GM18868 (cell line): ENCODE results near the gene SHANK3.
"Not testable (repeated sequence)": the region's sequence is repeated elsewhere in the genome, so short reads cannot be mapped to it uniquely, and the experiment has no call there.

ENCODE experiments used
- ATAC-seq: cut with Tn5 transposase; IDR thresholded peaks from one replicate; pipeline ENCODE4 v1.9.1; 2021; ENCODE audit warnings: mild to moderate bottlenecking, moderate library complexity; ENCODE audit not compliant: unreplicated experiment

The SHANK3 gene

GRCh38 chr22:50643821-50644101, 28.9 kb upstream of the SHANK3 start:
- not testable (repeated sequence) for ATAC-seq

- ATAC-seq = no peak
Measured at GRCh38 chr22:50653256-50653655, 19.4 kb upstream of the SHANK3 start.

- not testable (repeated sequence) for ATAC-seq
Measured at GRCh38 chr22:50654664-50655063, 18.0 kb upstream of the SHANK3 start.

GRCh38 chr22:50656122-50657070, 16.2 kb upstream of the SHANK3 start:
- ATAC-seq = no peak

- no peak for ATAC-seq
Measured at GRCh38 chr22:50657925-50658324, 14.7 kb upstream of the SHANK3 start.

GRCh38 chr22:50659711-50660110, 12.9 kb upstream of the SHANK3 start:
- not testable (repeated sequence) for ATAC-seq

GRCh38 chr22:50660306-50660705, 12.3 kb upstream of the SHANK3 start:
- ATAC-seq = no peak

GRCh38 chr22:50665212-50665611, 7.4 kb upstream of the SHANK3 start:
- ATAC-seq = no peak

- no peak for ATAC-seq
Measured at GRCh38 chr22:50665738-50666137, 6.9 kb upstream of the SHANK3 start.

- no peak for ATAC-seq
Measured at GRCh38 chr22:50670513-50670912, 2.1 kb upstream of the SHANK3 start.

- ATAC-seq = no peak
Measured at GRCh38 chr22:50670914-50671538, 1.6 kb upstream of the SHANK3 start.

- ATAC-seq = no peak
Measured at GRCh38 chr22:50671641-50672040, 982 bp upstream of the SHANK3 start.

- ATAC-seq = no peak
Measured at GRCh38 chr22:50672041-50672440, 582 bp upstream of the SHANK3 start.

GRCh38 chr22:50673231-50674129, 857 bp downstream of the SHANK3 start:
- no peak for ATAC-seq

- no peak for ATAC-seq
Measured at GRCh38 chr22:50674130-50674500, 1.5 kb downstream of the SHANK3 start.

- ATAC-seq = no peak
Measured at GRCh38 chr22:50674606-50675552, 2.3 kb downstream of the SHANK3 start.

GRCh38 chr22:50675553-50676179, 3.0 kb downstream of the SHANK3 start:
- ATAC-seq = no peak

- no peak for ATAC-seq
Measured at GRCh38 chr22:50676180-50676636, 3.6 kb downstream of the SHANK3 start.

- no peak for ATAC-seq
Measured at GRCh38 chr22:50676661-50677492, 4.3 kb downstream of the SHANK3 start.
